Measurements from ENCODE around the gene EYA2. TPM values are rescaled to one million over a fixed set of nuclear protein-coding genes. Genes with fewer than 3 reads are reported as not detected.

The EYA2 gene
- total RNA-seq, 2 donors from 2014 or later: 0.22 TPM; not detected in 1

DNA sequence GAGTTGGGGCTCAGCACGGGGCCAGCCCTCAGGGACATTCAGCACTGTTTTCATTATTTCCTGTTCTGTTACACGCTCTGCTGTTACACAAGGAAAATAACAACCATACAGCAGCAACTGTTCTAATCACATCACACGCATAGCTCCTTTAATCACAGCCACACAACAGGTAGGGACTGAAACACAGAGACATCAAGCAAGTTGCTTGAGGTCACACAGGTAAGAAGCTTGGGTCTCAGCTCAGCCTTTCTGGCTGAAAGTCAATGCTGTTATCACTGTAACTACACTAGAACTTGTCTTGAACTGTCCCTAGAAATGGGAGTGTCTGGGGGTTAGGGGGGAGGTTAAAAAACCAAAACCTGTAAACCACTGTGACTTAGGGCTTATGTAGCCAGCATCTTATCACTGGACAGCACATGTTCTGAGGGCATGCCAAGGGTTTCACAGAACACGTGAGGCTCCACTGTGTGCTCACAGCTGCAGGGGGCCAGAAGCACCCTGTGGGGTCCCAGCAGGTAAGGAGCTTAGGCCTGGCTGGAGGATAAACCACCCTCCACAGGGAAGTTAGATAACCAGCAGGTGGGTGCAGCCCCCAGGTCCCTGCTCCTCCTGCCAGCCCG lies 146.0 kb downstream of the EYA2 start:
- Mint-ChIP-seq H3K27me3 (peaks cover 36% of the 10 kb centered on the region), H3K36me3 (ENCODE audit: low read depth) (no peaks in the 10 kb centered on the region), H3K4me1 (no peaks in the 10 kb centered on the region), H3K4me3 (no peak overlapping the region), H3K27ac (no peak overlapping the region)
- ATAC-seq (no peak), DNase-seq (no peak)
- no peaks in the 10 kb centered on the region for H3K9me3 ChIP-seq (ENCODE audit: control insufficient read depth, low read length, poor library complexity, severe bottlenecking)

DNA sequence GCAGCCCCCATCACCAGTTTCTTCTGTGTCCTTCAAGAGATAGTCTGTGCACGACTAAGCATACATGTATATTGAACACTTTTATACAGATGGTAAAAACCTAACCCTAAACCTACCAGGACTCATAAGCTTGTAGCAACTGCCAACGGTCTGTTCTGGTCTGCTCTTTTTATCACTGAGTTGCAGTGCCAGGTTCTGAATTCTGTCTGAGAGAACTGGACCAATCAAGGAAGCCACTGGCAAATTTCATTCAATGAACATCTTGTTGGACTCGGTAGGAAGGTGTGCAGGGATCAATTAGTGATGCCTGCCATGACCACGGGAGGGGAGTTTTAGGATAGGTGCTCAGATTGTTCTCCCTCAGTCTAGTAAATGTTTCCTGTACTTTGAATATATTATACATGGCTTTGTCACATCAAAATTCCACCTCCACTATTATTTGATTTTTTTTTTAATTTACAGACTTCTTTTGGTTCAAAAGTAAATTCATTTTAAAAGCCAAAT lies 146.8 kb downstream of the EYA2 start:
- no peak overlapping the region for H3K4me3 Mint-ChIP-seq
- no peaks in the 10 kb centered on the region for H3K9me3 ChIP-seq (ENCODE audit: control insufficient read depth, low read length, poor library complexity, severe bottlenecking)
- H3K27ac Mint-ChIP-seq: no peak overlapping the region
- no peak for ATAC-seq
- H3K36me3 Mint-ChIP-seq (ENCODE audit: low read depth): no peaks in the 10 kb centered on the region
- no peaks in the 10 kb centered on the region for H3K4me1 Mint-ChIP-seq
- DNase-seq: no peak
- H3K27me3 Mint-ChIP-seq: peaks cover 29% of the 10 kb centered on the region

DNA sequence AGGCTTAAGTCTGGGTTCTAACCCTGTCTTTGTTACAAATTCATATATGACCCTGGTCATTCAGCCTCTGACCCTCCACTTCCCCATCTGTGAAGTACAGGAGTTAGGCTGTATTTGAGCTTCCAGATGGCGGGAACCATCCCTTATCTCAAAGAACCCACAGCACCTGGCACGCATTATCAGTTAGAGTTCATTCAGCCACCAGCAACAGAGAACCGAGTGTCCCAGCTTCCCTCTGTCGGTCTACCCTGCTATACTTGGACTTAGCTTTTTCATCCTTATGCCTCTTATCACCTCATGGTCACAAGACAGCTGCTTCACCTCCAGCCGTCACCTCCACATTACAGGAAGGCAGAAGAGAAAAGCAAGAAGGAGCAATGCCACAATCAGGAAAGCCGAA lies 147.8 kb downstream of the EYA2 start:
- H3K36me3 Mint-ChIP-seq (ENCODE audit: low read depth): no peaks in the 10 kb centered on the region
- no peak overlapping the region for H3K27ac Mint-ChIP-seq
- no peak overlapping the region for H3K4me3 Mint-ChIP-seq
- H3K9me3 ChIP-seq (ENCODE audit: control insufficient read depth, low read length, poor library complexity, severe bottlenecking): no peaks in the 10 kb centered on the region
- peaks cover 25% of the 10 kb centered on the region for H3K27me3 Mint-ChIP-seq
- no peak for ATAC-seq
- DNase-seq: no peak
- H3K4me1 Mint-ChIP-seq: no peaks in the 10 kb centered on the region

- ATAC-seq: no peak
- H3K27me3 Mint-ChIP-seq: peaks cover 26% of the 10 kb centered on the region
- H3K9me3 ChIP-seq (ENCODE audit: control insufficient read depth, low read length, poor library complexity, severe bottlenecking): no peaks in the 10 kb centered on the region
- H3K4me3 Mint-ChIP-seq: no peak overlapping the region
- H3K4me1 Mint-ChIP-seq: no peaks in the 10 kb centered on the region
- H3K27ac Mint-ChIP-seq: no peak overlapping the region
- H3K36me3 Mint-ChIP-seq (ENCODE audit: low read depth): no peaks in the 10 kb centered on the region
- DNase-seq: no peak
Observed at GRCh38 chr20:47043086-47043485, 148.4 kb downstream of the EYA2 start.

GRCh38 chr20:47044938-47045337 lies 150.3 kb downstream of the EYA2 start:
- Mint-ChIP-seq H3K4me3 (no peak overlapping the region), H3K4me1 (no peaks in the 10 kb centered on the region), H3K27me3 (peaks cover 32% of the 10 kb centered on the region), H3K27ac (no peak overlapping the region), H3K36me3 (ENCODE audit: low read depth) (no peaks in the 10 kb centered on the region)
- DNase-seq (no peak), ATAC-seq (no peak)
- no peaks in the 10 kb centered on the region for H3K9me3 ChIP-seq (ENCODE audit: control insufficient read depth, low read length, poor library complexity, severe bottlenecking)

DNA sequence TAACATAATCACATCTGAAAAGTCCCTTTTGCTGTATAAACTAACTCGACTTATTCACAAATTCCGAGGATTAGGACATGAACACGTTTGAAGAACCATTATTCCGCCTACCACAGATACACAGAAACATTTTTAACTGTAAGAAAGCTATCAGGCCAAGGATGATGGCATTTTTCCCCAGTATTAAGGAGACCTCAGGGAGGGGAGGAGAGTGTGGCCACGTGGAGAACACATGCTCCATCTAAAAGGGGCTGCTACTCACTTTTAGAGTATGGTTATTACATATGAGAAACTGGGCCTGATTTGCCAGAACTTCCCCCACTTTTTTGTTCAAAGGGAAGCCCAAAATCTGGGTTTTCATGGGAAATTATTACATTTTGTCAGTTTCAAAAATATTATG lies 153.4 kb downstream of the EYA2 start:
- DNase-seq (no peak), ATAC-seq (no peak)
- Mint-ChIP-seq H3K4me1 (no peaks in the 10 kb centered on the region), H3K4me3 (no peak overlapping the region), H3K27ac (no peak overlapping the region), H3K27me3 (peaks cover 42% of the 10 kb centered on the region), H3K36me3 (ENCODE audit: low read depth) (no peaks in the 10 kb centered on the region)
- H3K9me3 ChIP-seq (ENCODE audit: control insufficient read depth, low read length, poor library complexity, severe bottlenecking): no peaks in the 10 kb centered on the region

GRCh38 chr20:47049771-47050170 lies 155.1 kb downstream of the EYA2 start:
- DNase-seq (no peak), ATAC-seq (no peak)
- Mint-ChIP-seq H3K4me1 (no peaks in the 10 kb centered on the region), H3K36me3 (ENCODE audit: low read depth) (no peaks in the 10 kb centered on the region), H3K4me3 (no peak overlapping the region), H3K27me3 (peaks cover 49% of the 10 kb centered on the region), H3K27ac (no peak overlapping the region)
- no peaks in the 10 kb centered on the region for H3K9me3 ChIP-seq (ENCODE audit: control insufficient read depth, low read length, poor library complexity, severe bottlenecking)

- no peaks in the 10 kb centered on the region for H3K9me3 ChIP-seq (ENCODE audit: control insufficient read depth, low read length, poor library complexity, severe bottlenecking)
- DNase-seq (no peak), ATAC-seq (no peak)
- no peak overlapping the region for H3K4me3 Mint-ChIP-seq
- H3K4me1 Mint-ChIP-seq: no peaks in the 10 kb centered on the region
- H3K27me3 Mint-ChIP-seq: peaks cover 61% of the 10 kb centered on the region
- H3K36me3 Mint-ChIP-seq (ENCODE audit: low read depth): no peaks in the 10 kb centered on the region
- no peak overlapping the region for H3K27ac Mint-ChIP-seq
Observed at GRCh38 chr20:47050996-47051395, 156.4 kb downstream of the EYA2 start.

DNA sequence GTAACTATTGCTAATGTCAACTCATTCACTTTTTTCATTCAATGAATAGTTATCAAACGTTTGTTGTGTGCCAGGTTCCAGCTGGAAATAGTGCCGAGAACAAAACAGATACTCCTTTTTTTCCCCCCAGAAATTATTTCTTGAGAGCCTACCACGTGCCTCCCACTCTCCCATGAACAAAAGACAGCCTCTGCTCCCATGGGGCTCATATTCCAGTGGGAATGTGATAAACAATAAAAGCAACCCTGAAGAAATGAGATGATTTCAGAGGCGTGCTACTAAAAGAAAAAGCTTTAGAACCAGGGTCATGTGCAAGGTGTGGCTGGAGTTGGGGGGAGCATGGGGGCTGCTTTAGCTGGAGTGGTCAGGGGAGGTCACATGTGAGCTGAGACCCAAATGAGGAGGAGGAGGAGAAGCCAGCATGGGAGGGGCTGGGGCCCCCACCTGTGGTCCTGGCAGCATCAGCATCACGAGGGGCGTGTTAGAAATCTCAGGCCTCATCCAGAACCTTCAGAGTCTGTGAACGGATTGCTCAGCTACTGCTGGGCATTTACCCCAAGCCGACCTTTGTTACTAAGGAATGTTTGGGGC lies 157.4 kb downstream of the EYA2 start:
- H3K36me3 Mint-ChIP-seq (ENCODE audit: low read depth): no peaks in the 10 kb centered on the region
- no peak overlapping the region for H3K4me3 Mint-ChIP-seq
- H3K27ac Mint-ChIP-seq: no peak overlapping the region
- DNase-seq (no peak), ATAC-seq (no peak)
- peaks cover 63% of the 10 kb centered on the region for H3K27me3 Mint-ChIP-seq
- H3K4me1 Mint-ChIP-seq: no peaks in the 10 kb centered on the region
- H3K9me3 ChIP-seq (ENCODE audit: control insufficient read depth, low read length, poor library complexity, severe bottlenecking): no peaks in the 10 kb centered on the region

DNA sequence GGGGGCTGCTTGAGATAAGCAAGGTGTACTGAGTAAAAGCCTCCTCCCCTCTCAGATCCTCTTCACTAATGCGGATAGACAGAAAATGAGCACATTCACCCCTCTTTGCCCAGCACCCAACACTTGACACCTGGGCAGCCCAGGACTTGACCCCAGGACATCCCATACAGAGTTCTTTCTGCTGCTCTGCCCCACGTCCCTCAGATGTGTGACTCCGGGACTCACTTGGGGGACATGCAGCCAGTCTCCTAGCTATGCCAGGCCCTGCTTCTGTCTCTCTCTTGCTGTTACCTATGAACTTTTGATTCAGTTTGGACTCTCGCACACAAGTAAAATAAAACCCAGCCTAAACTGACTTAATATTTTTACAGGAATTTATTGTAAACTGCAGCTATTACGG lies 159.9 kb downstream of the EYA2 start:
- Mint-ChIP-seq H3K4me3 (no peak overlapping the region), H3K36me3 (ENCODE audit: low read depth) (peaks cover 2% of the 10 kb centered on the region), H3K27me3 (peaks cover 65% of the 10 kb centered on the region), H3K27ac (no peak overlapping the region), H3K4me1 (no peaks in the 10 kb centered on the region)
- no peak for ATAC-seq
- DNase-seq: no peak
- no peaks in the 10 kb centered on the region for H3K9me3 ChIP-seq (ENCODE audit: control insufficient read depth, low read length, poor library complexity, severe bottlenecking)

- no peaks in the 10 kb centered on the region for H3K9me3 ChIP-seq (ENCODE audit: control insufficient read depth, low read length, poor library complexity, severe bottlenecking)
- ATAC-seq: no peak
- H3K36me3 Mint-ChIP-seq (ENCODE audit: low read depth): peaks cover 2% of the 10 kb centered on the region
Observed at GRCh38 chr20:47054945-47055344, 160.3 kb downstream of the EYA2 start.

DNA sequence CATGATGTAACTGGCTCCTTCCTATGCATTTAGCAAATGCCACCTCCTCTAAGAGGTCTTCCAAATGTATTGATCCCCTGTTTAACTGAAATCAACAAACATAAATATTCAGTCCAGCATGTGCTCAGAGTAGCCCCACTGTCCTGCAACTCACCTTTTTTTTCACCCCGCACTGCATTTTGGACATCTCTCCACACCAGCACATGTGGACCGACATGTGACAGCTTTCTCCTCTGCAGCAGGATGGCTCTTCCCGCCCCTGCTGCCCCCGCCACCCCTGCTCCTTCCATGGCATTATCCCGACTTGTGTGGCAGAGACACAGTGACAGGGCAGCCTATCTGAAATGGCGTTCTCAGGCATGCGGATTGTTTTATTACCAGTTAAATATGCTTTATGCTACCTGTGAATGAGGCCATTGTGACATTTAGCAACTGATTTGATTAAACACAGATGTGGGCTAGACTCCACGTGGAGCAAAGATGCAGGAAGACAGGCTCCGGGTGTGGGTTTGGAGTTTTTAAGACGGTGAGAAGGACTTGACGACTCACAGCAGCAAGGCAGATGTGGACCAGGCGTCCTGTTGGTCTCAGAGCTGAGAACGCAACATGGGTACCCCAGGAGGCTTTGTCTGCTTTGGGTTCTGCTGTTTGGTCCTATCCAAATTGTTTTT lies 161.2 kb downstream of the EYA2 start:
- H3K9me3 ChIP-seq (ENCODE audit: control insufficient read depth, low read length, poor library complexity, severe bottlenecking): no peaks in the 10 kb centered on the region
- Mint-ChIP-seq H3K4me1 (no peaks in the 10 kb centered on the region), H3K4me3 (no peak overlapping the region), H3K27ac (no peak overlapping the region), H3K36me3 (ENCODE audit: low read depth) (peaks cover 2% of the 10 kb centered on the region), H3K27me3 (peaks cover 56% of the 10 kb centered on the region)
- DNase-seq (no peak), ATAC-seq (no peak)

More at GRCh38 chr20:47054945-47055344, 160.3 kb downstream of the EYA2 start:
- DNase-seq: no peak
- no peak overlapping the region for H3K27ac Mint-ChIP-seq
- peaks cover 65% of the 10 kb centered on the region for H3K27me3 Mint-ChIP-seq
- H3K4me1 Mint-ChIP-seq: no peaks in the 10 kb centered on the region
- H3K4me3 Mint-ChIP-seq: no peak overlapping the region

- ATAC-seq (no peak), DNase-seq (no peak)
- Mint-ChIP-seq H3K36me3 (ENCODE audit: low read depth) (peaks cover 2% of the 10 kb centered on the region), H3K27me3 (peaks cover 53% of the 10 kb centered on the region), H3K27ac (no peak overlapping the region), H3K4me1 (no peaks in the 10 kb centered on the region), H3K4me3 (no peak overlapping the region)
- no peaks in the 10 kb centered on the region for H3K9me3 ChIP-seq (ENCODE audit: control insufficient read depth, low read length, poor library complexity, severe bottlenecking)
Observed at GRCh38 chr20:47057661-47058060, 163.0 kb downstream of the EYA2 start.

- ATAC-seq (no peak), DNase-seq (no peak)
- Mint-ChIP-seq H3K27me3 (peaks cover 54% of the 10 kb centered on the region), H3K27ac (no peak overlapping the region), H3K4me3 (no peak overlapping the region), H3K36me3 (ENCODE audit: low read depth) (peaks cover 2% of the 10 kb centered on the region), H3K4me1 (no peaks in the 10 kb centered on the region)
- no peaks in the 10 kb centered on the region for H3K9me3 ChIP-seq (ENCODE audit: control insufficient read depth, low read length, poor library complexity, severe bottlenecking)
Observed at GRCh38 chr20:47058236-47058635, 163.6 kb downstream of the EYA2 start.

Data from T-helper 17 cell (primary cell).